SK-N-SH treated with all-trans-retinoic acid at 6 μM for 48 hours (cell line): ENCODE results near the gene LSM3.

Source experiments
- ATAC-seq: fragments of 200-7000 bp; cut with Tn5 transposase; 3 replicates; pipeline ENCODE4 v1.9.1; 2020; ENCODE audit warnings: mild to moderate bottlenecking, moderate library complexity
- ARNTL ChIP-seq: fragments of 450-650 bp; formaldehyde crosslinking; IDR thresholded peaks from 2 replicates; pipeline ENCODE4 v1.5.0; 2020; ENCODE audit warnings: low read depth, mild to moderate bottlenecking, moderate library complexity, borderline replicate concordance
- BACH2 ChIP-seq: fragments of 250-450 bp; sonication (Bioruptor Pico); IDR thresholded peaks from 2 replicates; pipeline ENCODE4 v1.9.0; 2021; ENCODE audit warnings: mild to moderate bottlenecking, borderline replicate concordance
- CSDC2 ChIP-seq: fragments of 250-450 bp; sonication (Bioruptor Pico); IDR thresholded peaks from 2 replicates; pipeline ENCODE4 v1.5.0; 2020; ENCODE audit warnings: mild to moderate bottlenecking, moderate library complexity
- CSRNP3 ChIP-seq: fragments of 250-450 bp; sonication (Bioruptor Pico); IDR thresholded peaks from 2 replicates; pipeline ENCODE4 v1.5.1; 2021; ENCODE audit warnings: mild to moderate bottlenecking, moderate library complexity
- GLIS3 ChIP-seq: fragments of 250-450 bp; sonication (Bioruptor Pico); IDR thresholded peaks from 2 replicates; pipeline ENCODE4 v1.5.0; 2020; ENCODE audit warnings: mild to moderate bottlenecking, moderate library complexity
- ISL1 ChIP-seq: fragments of 250-450 bp; sonication (Bioruptor Pico); IDR thresholded peaks from 2 replicates; pipeline ENCODE4 v2.1.2; 2022; ENCODE audit warnings: mild to moderate bottlenecking, moderate library complexity
- OSR1 ChIP-seq: fragments of 250-450 bp; sonication (Bioruptor Pico); IDR thresholded peaks from 2 replicates; pipeline ENCODE4 v1.8.0; 2022; ENCODE audit warnings: moderate library complexity, mild to moderate bottlenecking, inconsistent platforms
- PATZ1 ChIP-seq: fragments of 250-450 bp; sonication (Bioruptor Pico); IDR thresholded peaks from 2 replicates; pipeline ENCODE4 v1.8.0; 2020; ENCODE audit warnings: mild to moderate bottlenecking, moderate library complexity, borderline replicate concordance
- PPARA ChIP-seq: fragments of 250-450 bp; sonication (Bioruptor Pico); IDR thresholded peaks from 2 replicates; pipeline ENCODE4 v1.5.0; 2020; ENCODE audit warnings: mild to moderate bottlenecking, borderline replicate concordance
- SNAI2 ChIP-seq: fragments of 250-450 bp; sonication (Bioruptor Pico); IDR thresholded peaks from 2 replicates; pipeline ENCODE4 v1.5.0; 2020; ENCODE audit warnings: mild to moderate bottlenecking, moderate library complexity
- TCF4 ChIP-seq: fragments of 250-450 bp; sonication (Bioruptor Pico); IDR thresholded peaks from 2 replicates; pipeline ENCODE4 v1.8.0; 2021; ENCODE audit warnings: mild to moderate bottlenecking, moderate library complexity, borderline replicate concordance
- TOX ChIP-seq: fragments of 250-450 bp; sonication (Bioruptor Pico); IDR thresholded peaks from 2 replicates; pipeline ENCODE4 v1.8.0; 2021; ENCODE audit warnings: mild to moderate bottlenecking, moderate library complexity, borderline replicate concordance
- TSHZ2 ChIP-seq: fragments of 250-450 bp; sonication (Bioruptor Pico); IDR thresholded peaks from 2 replicates; pipeline ENCODE4 v1.5.0; 2020; ENCODE audit warnings: mild to moderate bottlenecking, moderate library complexity
- ZC3H10 ChIP-seq: fragments of 250-450 bp; sonication (Bioruptor Pico); IDR thresholded peaks from 2 replicates; pipeline ENCODE4 v1.5.1; 2021; ENCODE audit warnings: mild to moderate bottlenecking, moderate library complexity
- ZFP3 ChIP-seq: fragments of 250-450 bp; sonication (Bioruptor Pico); IDR thresholded peaks from 2 replicates; pipeline ENCODE4 v1.5.0; 2020; ENCODE audit warnings: mild to moderate bottlenecking, moderate library complexity
- ZFP30 ChIP-seq: fragments of 450-650 bp; formaldehyde crosslinking; IDR thresholded peaks from 2 replicates; pipeline ENCODE4 v1.5.0; 2022; ENCODE audit warnings: mild to moderate bottlenecking, moderate library complexity
- ZNF565 ChIP-seq: fragments of 450-650 bp; formaldehyde crosslinking; conservative IDR thresholded peaks from 2 replicates; pipeline ENCODE4 v1.5.0; 2020; ENCODE audit warnings: low read depth, mild to moderate bottlenecking, moderate library complexity
- ZNF8 ChIP-seq: fragments of 450-650 bp; formaldehyde crosslinking; IDR thresholded peaks from 2 replicates; pipeline ENCODE4 v1.5.0; 2020; ENCODE audit warnings: mild to moderate bottlenecking, moderate library complexity
- TF ChIP-seq, protein P1 (sequence below): fragments of 250-450 bp; sonication (Bioruptor Pico); IDR thresholded peaks from 2 replicates; pipeline ENCODE4 v1.8.0; 2021; ENCODE audit warnings: low read depth, mild to moderate bottlenecking, moderate library complexity, borderline replicate concordance

LSM3 gene

GRCh38 chr3:14145670-14146380 is 32.8 kb upstream of the LSM3 start (continued):
- TF ChIP-seq TSHZ2 (CRISPR knock-in tag): no peak
- no peak for TF ChIP-seq PPARA
- TF ChIP-seq, protein P1, sequence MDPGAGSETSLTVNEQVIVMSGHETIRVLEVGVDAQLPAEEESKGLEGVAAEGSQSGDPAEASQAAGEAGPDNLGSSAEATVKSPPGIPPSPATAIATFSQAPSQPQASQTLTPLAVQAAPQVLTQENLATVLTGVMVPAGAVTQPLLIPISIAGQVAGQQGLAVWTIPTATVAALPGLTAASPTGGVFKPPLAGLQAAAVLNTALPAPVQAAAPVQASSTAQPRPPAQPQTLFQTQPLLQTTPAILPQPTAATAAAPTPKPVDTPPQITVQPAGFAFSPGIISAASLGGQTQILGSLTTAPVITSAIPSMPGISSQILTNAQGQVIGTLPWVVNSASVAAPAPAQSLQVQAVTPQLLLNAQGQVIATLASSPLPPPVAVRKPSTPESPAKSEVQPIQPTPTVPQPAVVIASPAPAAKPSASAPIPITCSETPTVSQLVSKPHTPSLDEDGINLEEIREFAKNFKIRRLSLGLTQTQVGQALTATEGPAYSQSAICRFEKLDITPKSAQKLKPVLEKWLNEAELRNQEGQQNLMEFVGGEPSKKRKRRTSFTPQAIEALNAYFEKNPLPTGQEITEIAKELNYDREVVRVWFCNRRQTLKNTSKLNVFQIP (CRISPR knock-in tag): no peak
- TF ChIP-seq CSDC2 (CRISPR knock-in tag): no peak
- TF ChIP-seq ZC3H10 (CRISPR knock-in tag): no peak
- TF ChIP-seq OSR1: no peak
- no peak for TF ChIP-seq GLIS3
- TF ChIP-seq ZFP30 (CRISPR knock-in tag): no peak
- no peak for TF ChIP-seq ARNTL (CRISPR knock-in tag)
- TF ChIP-seq, all 23 proteins: peak for 0

DNA sequence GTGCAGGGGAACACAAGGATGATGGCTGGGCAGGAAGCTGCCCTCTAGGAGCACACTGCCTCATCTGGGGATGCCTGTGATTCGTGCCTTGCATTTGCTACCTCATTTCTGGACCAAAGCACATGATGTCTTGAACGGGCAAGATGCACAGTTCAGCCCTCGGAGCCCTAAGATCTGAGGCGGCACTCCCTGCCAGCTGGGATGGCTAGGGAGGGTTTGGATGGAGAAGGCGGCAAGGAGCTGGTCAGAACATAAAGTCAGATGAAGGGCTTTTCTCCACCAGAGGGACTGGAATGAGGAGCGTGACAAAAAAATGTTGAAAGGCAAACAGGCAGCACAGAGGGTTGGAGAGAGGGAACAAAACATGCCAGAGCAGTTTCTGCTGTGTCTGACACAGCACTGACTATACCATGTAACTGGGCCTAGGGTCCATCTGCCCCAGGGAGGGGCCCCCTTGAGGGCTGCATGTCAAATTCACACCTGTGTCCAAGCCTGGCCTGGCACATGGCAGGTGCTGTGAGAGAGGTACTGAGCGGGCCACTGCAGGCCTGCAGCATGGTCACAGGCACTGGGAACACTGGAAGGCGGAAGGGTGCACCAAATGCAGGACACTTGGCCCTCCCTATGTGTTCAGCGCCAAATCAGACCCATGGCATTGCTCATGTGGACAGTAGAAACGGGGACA is 32.1 kb upstream of the LSM3 start:
- ATAC-seq: no peak
- TF ChIP-seq CSRNP3 (CRISPR knock-in tag): no peak
- TF ChIP-seq TSHZ2 (CRISPR knock-in tag): no peak
- TF ChIP-seq, protein P1 (CRISPR knock-in tag): no peak
- TF ChIP-seq TCF4: no peak
- no peak for TF ChIP-seq ZNF8 (CRISPR knock-in tag)
- TF ChIP-seq ISL1: no peak
- TF ChIP-seq GLIS3: no peak
- no peak for TF ChIP-seq ARNTL (CRISPR knock-in tag)
- TF ChIP-seq ZFP30 (CRISPR knock-in tag): no peak
- TF ChIP-seq ZNF565 (CRISPR knock-in tag): no peak
- TF ChIP-seq ZC3H10 (CRISPR knock-in tag): no peak
- TF ChIP-seq TOX: no peak
- TF ChIP-seq BACH2 (CRISPR knock-in tag): no peak
- TF ChIP-seq SNAI2 (CRISPR knock-in tag): no peak
- TF ChIP-seq OSR1: no peak
- TF ChIP-seq ZFP3 (CRISPR knock-in tag): no peak
- TF ChIP-seq PPARA: no peak
- no peak for TF ChIP-seq PATZ1 (CRISPR knock-in tag)
